HepG2 (cell line): ENCODE measurements around the gene SNX24. TPM values are rescaled to one million over a fixed set of nuclear protein-coding genes. Genes with fewer than 3 reads are reported as not detected.

Source experiments
- FOXJ3 ChIP-seq: sonication (generic); formaldehyde crosslinking; IDR thresholded peaks from 2 replicates; pipeline ENCODE4 v1.4.0; 2020; ENCODE audit warnings: missing genetic modification reagents, mild to moderate bottlenecking, borderline replicate concordance
- GTF3A ChIP-seq: sonication (generic); formaldehyde crosslinking; conservative IDR thresholded peaks from 2 replicates; pipeline ENCODE4 v1.4.0; 2020; ENCODE audit warnings: mild to moderate bottlenecking, missing genetic modification reagents
- HDAC2 ChIP-seq: sonication (generic); formaldehyde crosslinking; IDR thresholded peaks from 2 replicates; pipeline ENCODE4 v1.4.0; 2020; ENCODE audit warnings: missing genetic modification reagents
- HDAC6 ChIP-seq: fragments of 200-600 bp; sonication (generic); IDR thresholded peaks from 2 replicates; pipeline ENCODE4 v1.7.0; 2017; ENCODE audit warnings: mild to moderate bottlenecking, antibody characterized with exemption, low read length, low read depth
- HMG20B ChIP-seq: conservative IDR thresholded peaks from 2 replicates; pipeline ENCODE4 v1.6.1; 2016; ENCODE audit warnings: missing genetic modification reagents, missing compliant biosample characterization
- MAX ChIP-seq: IDR thresholded peaks from 2 replicates; pipeline ENCODE4 v1.6.1; 2012; ENCODE audit warnings: inconsistent platforms
- NFRKB ChIP-seq: fragments of 450-650 bp; IDR thresholded peaks from 2 replicates; pipeline ENCODE4 v1.6.1; 2017
- PITX1 ChIP-seq: sonication (generic); formaldehyde crosslinking; IDR thresholded peaks from 2 replicates; pipeline ENCODE4 v1.5.1; 2020; ENCODE audit warnings: mild to moderate bottlenecking, missing genetic modification reagents
- SP4 ChIP-seq: sonication (generic); formaldehyde crosslinking; IDR thresholded peaks from 2 replicates; pipeline ENCODE4 v1.8.1; 2023; ENCODE audit warnings: mild to moderate bottlenecking, missing genetic modification reagents
- ZNF234 ChIP-seq: sonication (generic); formaldehyde crosslinking; conservative IDR thresholded peaks from 2 replicates; pipeline ENCODE4 v1.5.1; 2020; ENCODE audit warnings: mild to moderate bottlenecking, missing genetic modification reagents
- ZNF235 ChIP-seq: sonication (generic); formaldehyde crosslinking; IDR thresholded peaks from 2 replicates; pipeline ENCODE4 v1.8.1; 2023; ENCODE audit warnings: mild to moderate bottlenecking, missing genetic modification reagents, borderline replicate concordance
- ZNF468 ChIP-seq: sonication (generic); formaldehyde crosslinking; IDR thresholded peaks from 2 replicates; pipeline ENCODE4 v1.8.0; 2022; ENCODE audit warnings: mild to moderate bottlenecking, moderate library complexity, missing genetic modification reagents
- ZNF547 ChIP-seq: sonication (generic); formaldehyde crosslinking; IDR thresholded peaks from 2 replicates; pipeline ENCODE4 v1.5.1; 2020; ENCODE audit warnings: mild to moderate bottlenecking, missing genetic modification reagents
- ZNF749 ChIP-seq: sonication (generic); formaldehyde crosslinking; IDR thresholded peaks from 2 replicates; pipeline ENCODE4 v1.8.0; 2022; ENCODE audit warnings: mild to moderate bottlenecking, missing genetic modification reagents, moderate library complexity, borderline replicate concordance
- polyA plus RNA-seq, 8 experiments: library from polyadenylated mRNA; depleted of rRNA in 3 of 8; stranded (reverse) in 7 of 8; unstranded in 1 of 8; fragments of >200 nt; fragmentation: Illumina TruSeq in 4 of 8; extraction: Trizol in 4 of 8; gene quantifications; 2 replicates each; pipeline versions ENCODE4 v1.2.1 to v1.2.3, GENCODE V29; 2011 to 2016; ENCODE audit warnings: low read depth in 4 of 8, missing spikeins in 1 of 8, mixed read lengths in 1 of 8; ENCODE audit not compliant: insufficient read depth in 1 of 8
- total RNA-seq, 5 experiments: library from RNA; depleted of rRNA; stranded (reverse); fragments of >200 nt; fragmentation: Illumina TruSeq; extraction: Trizol; gene quantifications; 2 replicates each; pipeline ENCODE4 v1.2.3, GENCODE V29; 2016; ENCODE audit warnings: low read depth in 1 of 5
- TF ChIP-seq, protein P1 (sequence below): IDR thresholded peaks from 2 replicates; pipeline ENCODE4 v1.6.1; 2016; ENCODE audit warnings: mild to moderate bottlenecking
- TF ChIP-seq, protein P2 (sequence below): sonication (generic); formaldehyde crosslinking; IDR thresholded peaks from 2 replicates; pipeline ENCODE4 v1.9.0; 2022; ENCODE audit warnings: low read depth, missing genetic modification reagents
- TF ChIP-seq, protein P3 (sequence below): sonication (generic); formaldehyde crosslinking; IDR thresholded peaks from 2 replicates; pipeline ENCODE4 v1.8.1; 2022; ENCODE audit warnings: mild to moderate bottlenecking, missing genetic modification reagents
- TF ChIP-seq, protein P4 (sequence below): IDR thresholded peaks from 2 replicates; pipeline ENCODE4 v1.6.1; 2016; ENCODE audit warnings: missing compliant biosample characterization, missing genetic modification reagents, borderline replicate concordance
- TF ChIP-seq, protein P5 (sequence below): sonication (generic); formaldehyde crosslinking; IDR thresholded peaks from 2 replicates; pipeline ENCODE4 v1.5.1; 2020; ENCODE audit warnings: missing genetic modification reagents, mild to moderate bottlenecking, borderline replicate concordance

SNX24 gene
- total and polyA plus RNA-seq, 2 of the 13 experiments (the other 11 are each of a cell fraction or from before 2014, with no cell fraction given), result 7.2 to 23.7 TPM

GRCh38 chr5:122844136-122844909 is 1.1 kb upstream of the SNX24 start (continued):
- TF ChIP-seq, protein P1, sequence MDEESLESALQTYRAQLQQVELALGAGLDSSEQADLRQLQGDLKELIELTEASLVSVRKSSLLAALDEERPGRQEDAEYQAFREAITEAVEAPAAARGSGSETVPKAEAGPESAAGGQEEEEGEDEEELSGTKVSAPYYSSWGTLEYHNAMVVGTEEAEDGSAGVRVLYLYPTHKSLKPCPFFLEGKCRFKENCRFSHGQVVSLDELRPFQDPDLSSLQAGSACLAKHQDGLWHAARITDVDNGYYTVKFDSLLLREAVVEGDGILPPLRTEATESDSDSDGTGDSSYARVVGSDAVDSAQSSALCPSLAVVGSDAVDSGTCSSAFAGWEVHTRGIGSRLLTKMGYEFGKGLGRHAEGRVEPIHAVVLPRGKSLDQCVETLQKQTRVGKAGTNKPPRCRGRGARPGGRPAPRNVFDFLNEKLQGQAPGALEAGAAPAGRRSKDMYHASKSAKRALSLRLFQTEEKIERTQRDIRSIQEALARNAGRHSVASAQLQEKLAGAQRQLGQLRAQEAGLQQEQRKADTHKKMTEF, result peak; percentile 19; the same call in 1 of the 2 replicates
- TF ChIP-seq ZNF468 (CRISPR knock-in tag) (no peak), HDAC2 (no peak), HDAC6 (no peak), PITX1 (CRISPR knock-in tag) (peak; percentile 25; the same call in 1 of the 2 replicates), SP4 (CRISPR knock-in tag) (no peak), ZNF235 (CRISPR knock-in tag) (no peak), FOXJ3 (CRISPR knock-in tag) (no peak), ZNF749 (CRISPR knock-in tag) (no peak), MAX (no peak), ZNF234 (CRISPR knock-in tag) (no peak), ZNF547 (CRISPR knock-in tag) (0 out of 2 replicates have a peak, but pooled peaks have one; percentile 13), GTF3A (CRISPR knock-in tag) (0 out of 2 replicates have a peak, but pooled peaks have one; percentile 9), NFRKB (no peak), HMG20B (CRISPR knock-in tag) (no peak)
- TF ChIP-seq, protein P2, sequence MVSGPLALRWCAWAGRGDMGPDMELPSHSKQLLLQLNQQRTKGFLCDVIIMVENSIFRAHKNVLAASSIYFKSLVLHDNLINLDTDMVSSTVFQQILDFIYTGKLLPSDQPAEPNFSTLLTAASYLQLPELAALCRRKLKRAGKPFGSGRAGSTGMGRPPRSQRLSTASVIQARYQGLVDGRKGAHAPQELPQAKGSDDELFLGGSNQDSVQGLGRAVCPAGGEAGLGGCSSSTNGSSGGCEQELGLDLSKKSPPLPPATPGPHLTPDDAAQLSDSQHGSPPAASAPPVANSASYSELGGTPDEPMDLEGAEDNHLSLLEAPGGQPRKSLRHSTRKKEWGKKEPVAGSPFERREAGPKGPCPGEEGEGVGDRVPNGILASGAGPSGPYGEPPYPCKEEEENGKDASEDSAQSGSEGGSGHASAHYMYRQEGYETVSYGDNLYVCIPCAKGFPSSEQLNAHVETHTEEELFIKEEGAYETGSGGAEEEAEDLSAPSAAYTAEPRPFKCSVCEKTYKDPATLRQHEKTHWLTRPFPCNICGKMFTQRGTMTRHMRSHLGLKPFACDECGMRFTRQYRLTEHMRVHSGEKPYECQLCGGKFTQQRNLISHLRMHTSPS (CRISPR knock-in tag), result no peak
- TF ChIP-seq, protein P3, sequence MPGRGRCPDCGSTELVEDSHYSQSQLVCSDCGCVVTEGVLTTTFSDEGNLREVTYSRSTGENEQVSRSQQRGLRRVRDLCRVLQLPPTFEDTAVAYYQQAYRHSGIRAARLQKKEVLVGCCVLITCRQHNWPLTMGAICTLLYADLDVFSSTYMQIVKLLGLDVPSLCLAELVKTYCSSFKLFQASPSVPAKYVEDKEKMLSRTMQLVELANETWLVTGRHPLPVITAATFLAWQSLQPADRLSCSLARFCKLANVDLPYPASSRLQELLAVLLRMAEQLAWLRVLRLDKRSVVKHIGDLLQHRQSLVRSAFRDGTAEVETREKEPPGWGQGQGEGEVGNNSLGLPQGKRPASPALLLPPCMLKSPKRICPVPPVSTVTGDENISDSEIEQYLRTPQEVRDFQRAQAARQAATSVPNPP (CRISPR knock-in tag), result no peak
- TF ChIP-seq, protein P4, sequence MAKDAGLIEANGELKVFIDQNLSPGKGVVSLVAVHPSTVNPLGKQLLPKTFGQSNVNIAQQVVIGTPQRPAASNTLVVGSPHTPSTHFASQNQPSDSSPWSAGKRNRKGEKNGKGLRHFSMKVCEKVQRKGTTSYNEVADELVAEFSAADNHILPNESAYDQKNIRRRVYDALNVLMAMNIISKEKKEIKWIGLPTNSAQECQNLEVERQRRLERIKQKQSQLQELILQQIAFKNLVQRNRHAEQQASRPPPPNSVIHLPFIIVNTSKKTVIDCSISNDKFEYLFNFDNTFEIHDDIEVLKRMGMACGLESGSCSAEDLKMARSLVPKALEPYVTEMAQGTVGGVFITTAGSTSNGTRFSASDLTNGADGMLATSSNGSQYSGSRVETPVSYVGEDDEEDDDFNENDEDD (CRISPR knock-in tag), result peak; percentile 0; the same call in 1 of the 2 replicates
- TF ChIP-seq, protein P5, sequence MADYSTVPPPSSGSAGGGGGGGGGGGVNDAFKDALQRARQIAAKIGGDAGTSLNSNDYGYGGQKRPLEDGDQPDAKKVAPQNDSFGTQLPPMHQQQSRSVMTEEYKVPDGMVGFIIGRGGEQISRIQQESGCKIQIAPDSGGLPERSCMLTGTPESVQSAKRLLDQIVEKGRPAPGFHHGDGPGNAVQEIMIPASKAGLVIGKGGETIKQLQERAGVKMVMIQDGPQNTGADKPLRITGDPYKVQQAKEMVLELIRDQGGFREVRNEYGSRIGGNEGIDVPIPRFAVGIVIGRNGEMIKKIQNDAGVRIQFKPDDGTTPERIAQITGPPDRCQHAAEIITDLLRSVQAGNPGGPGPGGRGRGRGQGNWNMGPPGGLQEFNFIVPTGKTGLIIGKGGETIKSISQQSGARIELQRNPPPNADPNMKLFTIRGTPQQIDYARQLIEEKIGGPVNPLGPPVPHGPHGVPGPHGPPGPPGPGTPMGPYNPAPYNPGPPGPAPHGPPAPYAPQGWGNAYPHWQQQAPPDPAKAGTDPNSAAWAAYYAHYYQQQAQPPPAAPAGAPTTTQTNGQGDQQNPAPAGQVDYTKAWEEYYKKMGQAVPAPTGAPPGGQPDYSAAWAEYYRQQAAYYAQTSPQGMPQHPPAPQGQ (CRISPR knock-in tag), result no peak
